GM21515 (cell line): ENCODE results near the gene SLC7A5.

ENCODE experiments used
- ATAC-seq: cut with Tn5 transposase; IDR thresholded peaks from one replicate; pipeline ENCODE4 v1.9.1; 2021; ENCODE audit not compliant: unreplicated experiment

The SLC7A5 gene

GRCh38 chr16:87846705-87847466 lies 22.4 kb downstream of the SLC7A5 start:
- no peak for ATAC-seq

GRCh38 chr16:87845807-87846619 lies 23.3 kb downstream of the SLC7A5 start:
- no peak for ATAC-seq

GRCh38 chr16:87845213-87845612 lies 24.1 kb downstream of the SLC7A5 start:
- ATAC-seq = no peak

- no peak for ATAC-seq
Observed at GRCh38 chr16:87844809-87845208, 24.5 kb downstream of the SLC7A5 start.

GRCh38 chr16:87844120-87844733 lies 25.1 kb downstream of the SLC7A5 start:
- no peak for ATAC-seq

- ATAC-seq = no peak
Observed at GRCh38 chr16:87843678-87844105, 25.6 kb downstream of the SLC7A5 start.

- no peak for ATAC-seq
Observed at GRCh38 chr16:87842209-87842869, 27.0 kb downstream of the SLC7A5 start.

- ATAC-seq = no peak
Observed at GRCh38 chr16:87841340-87842208, 27.7 kb downstream of the SLC7A5 start.

GRCh38 chr16:87840271-87840978 lies 28.9 kb downstream of the SLC7A5 start:
- no peak for ATAC-seq

- ATAC-seq = no peak
Observed at GRCh38 chr16:87839542-87840270, 29.6 kb downstream of the SLC7A5 start.

GRCh38 chr16:87838643-87839541 lies 30.4 kb downstream of the SLC7A5 start:
- ATAC-seq = no peak

GRCh38 chr16:87837627-87838289 lies 31.5 kb downstream of the SLC7A5 start:
- no peak for ATAC-seq

- no peak for ATAC-seq
Observed at GRCh38 chr16:87836844-87837581, 32.3 kb downstream of the SLC7A5 start.

- no peak for ATAC-seq
Observed at GRCh38 chr16:87836346-87836843, 32.9 kb downstream of the SLC7A5 start.

- no peak for ATAC-seq
Observed at GRCh38 chr16:87835882-87836331, 33.4 kb downstream of the SLC7A5 start.

- no peak for ATAC-seq
Observed at GRCh38 chr16:87834668-87835473, 34.4 kb downstream of the SLC7A5 start.
